Suprapubic skin (tissue), 4 donors: ENCODE data around the gene BDNF. TPM values are rescaled to one million over a fixed set of nuclear protein-coding genes. Genes with fewer than 3 reads are reported as not detected.

Source experiments
- DNase-seq, 2 donors: peaks; one replicate each; pipeline ENCODE4 v3.0.0-alpha.2; 2019; ENCODE audit warnings: low spot score in 2 of 2
- H3K27ac ChIP-seq: fragments of 200-600 bp; sonication (generic); one replicate; pipeline ENCODE4 v1.5.1; 2019
- H3K27me3 ChIP-seq: fragments of 200-600 bp; sonication (generic); one replicate; pipeline ENCODE4 v1.5.1; 2019
- H3K36me3 ChIP-seq: fragments of 200-600 bp; sonication (generic); one replicate; pipeline ENCODE4 v1.5.1; 2019
- H3K4me1 ChIP-seq: fragments of 200-600 bp; sonication (generic); one replicate; pipeline ENCODE4 v1.5.1; 2019
- H3K4me3 ChIP-seq: fragments of 200-600 bp; sonication (generic); one replicate; pipeline ENCODE4 v1.5.1; 2019; ENCODE audit warnings: mild to moderate bottlenecking
- H3K9me3 ChIP-seq: fragments of 200-600 bp; sonication (generic); one replicate; pipeline ENCODE4 v1.5.1; 2019
- CTCF ChIP-seq, 2 donors: fragments of 200-600 bp in 1 of 2; fragments of 450-650 bp in 1 of 2; sonication (generic) in 1 of 2; IDR thresholded peaks; one replicate each; pipeline ENCODE4 v1.5.1; 2016 to 2019; ENCODE audit warnings: antibody characterized with exemption in 2 of 2, mild to moderate bottlenecking in 1 of 2, moderate library complexity in 1 of 2
- EP300 ChIP-seq: sonication (generic); formaldehyde crosslinking; IDR thresholded peaks from one replicate; pipeline ENCODE4 v1.6.1; 2017; ENCODE audit warnings: antibody characterized with exemption
- POLR2A ChIP-seq, 2 donors: fragments of 450-650 bp; IDR thresholded peaks; one replicate each; pipeline ENCODE4 v1.6.1; 2017; ENCODE audit warnings: antibody characterized with exemption in 2 of 2, mild to moderate bottlenecking in 2 of 2, moderate library complexity in 2 of 2
- POLR2AphosphoS5 ChIP-seq, 3 donors: sonication (generic); formaldehyde crosslinking; IDR thresholded peaks; one replicate each; pipeline ENCODE4 v1.6.1; 2017; ENCODE audit warnings: antibody characterized with exemption in 3 of 3
- WGBS: methylation state at CpG from one replicate; pipeline ENCODE4 v1.1.5; 2018; 5-methylcytosine and 5-hydroxymethylcytosine counted together
- total RNA-seq, 4 donors: library from RNA; depleted of rRNA; stranded (reverse); fragments of >200 nt; gene quantifications; one replicate each; pipeline ENCODE4 v1.1.0, GENCODE V29; 2016

Gene BDNF
- total RNA-seq, 4 donors from 2014 or later, result 0.17 to 2.0 (median 0.54) TPM

- Histone ChIP-seq H3K36me3 (peaks cover 3% of the 10 kb centered on the region), H3K4me3 (no peak overlapping the region), H3K9me3 (no peaks in the 10 kb centered on the region), H3K27ac (no peak overlapping the region), H3K4me1 (no peaks in the 10 kb centered on the region), H3K27me3 (no peaks in the 10 kb centered on the region)
- TF ChIP-seq EP300 (no peak), CTCF (IDR thresholded peaks at IDR 0.05) (no peak), POLR2AphosphoS5 (IDR thresholded peaks at IDR 0.05) (no peak), POLR2A (IDR thresholded peaks at IDR 0.05) (no peak)
- WGBS, result 87% methylated on average over 12 of the region's 12 CpGs
- no peak for DNase-seq
Observed at GRCh38 chr11:27656806-27657483, 43.3 kb downstream of the BDNF start.

- WGBS, result 90% methylated on average over 6 of the region's 6 CpGs
- Histone ChIP-seq H3K27ac (no peak overlapping the region), H3K9me3 (no peaks in the 10 kb centered on the region), H3K27me3 (no peaks in the 10 kb centered on the region), H3K4me1 (no peaks in the 10 kb centered on the region), H3K36me3 (peaks cover 3% of the 10 kb centered on the region), H3K4me3 (no peak overlapping the region)
- no peak for TF ChIP-seq EP300
- no peak for TF ChIP-seq CTCF (IDR thresholded peaks at IDR 0.05)
- TF ChIP-seq POLR2A (IDR thresholded peaks at IDR 0.05), result no peak
- no peak for TF ChIP-seq POLR2AphosphoS5 (IDR thresholded peaks at IDR 0.05)
- DNase-seq, result no peak
Observed at GRCh38 chr11:27656320-27656719, 43.9 kb downstream of the BDNF start.

GRCh38 chr11:27653990-27654758, 46.1 kb downstream of the BDNF start:
- TF ChIP-seq POLR2AphosphoS5 (IDR thresholded peaks at IDR 0.05) (no peak), POLR2A (IDR thresholded peaks at IDR 0.05) (no peak), CTCF (IDR thresholded peaks at IDR 0.05) (no peak), EP300 (no peak)
- Histone ChIP-seq H3K9me3 (no peaks in the 10 kb centered on the region), H3K36me3 (peaks cover 3% of the 10 kb centered on the region), H3K4me3 (no peak overlapping the region), H3K27me3 (no peaks in the 10 kb centered on the region), H3K4me1 (no peaks in the 10 kb centered on the region), H3K27ac (no peak overlapping the region)
- no peak for DNase-seq
- 84% methylated on average over 8 of the region's 8 CpGs for WGBS

GRCh38 chr11:27651711-27652110, 48.5 kb downstream of the BDNF start:
- no peak for DNase-seq
- Histone ChIP-seq H3K4me1 (peaks cover under 1% of the 10 kb centered on the region), H3K9me3 (no peaks in the 10 kb centered on the region), H3K4me3 (no peak overlapping the region), H3K27ac (no peak overlapping the region), H3K27me3 (no peaks in the 10 kb centered on the region), H3K36me3 (no peaks in the 10 kb centered on the region)
- no peak for TF ChIP-seq CTCF (IDR thresholded peaks at IDR 0.05)
- TF ChIP-seq POLR2AphosphoS5 (IDR thresholded peaks at IDR 0.05), result no peak
- no peak for TF ChIP-seq POLR2A (IDR thresholded peaks at IDR 0.05)
- TF ChIP-seq EP300, result no peak

GRCh38 chr11:27650988-27651387, 49.3 kb downstream of the BDNF start:
- Histone ChIP-seq H3K4me3 (no peak overlapping the region), H3K36me3 (no peaks in the 10 kb centered on the region), H3K9me3 (no peaks in the 10 kb centered on the region), H3K27me3 (no peaks in the 10 kb centered on the region), H3K27ac (no peak overlapping the region), H3K4me1 (peaks cover 3% of the 10 kb centered on the region)
- WGBS, result 64% methylated on average over 4 of the region's 4 CpGs
- no peak for DNase-seq
- no peak for TF ChIP-seq POLR2AphosphoS5 (IDR thresholded peaks at IDR 0.05)
- no peak for TF ChIP-seq CTCF (IDR thresholded peaks at IDR 0.05)
- TF ChIP-seq EP300, result no peak
- TF ChIP-seq POLR2A (IDR thresholded peaks at IDR 0.05), result no peak
